COLO668 (cell line): ENCODE measurements around the gene YKT6.

ENCODE experiments used
- DNase-seq: peaks from one replicate; lab custom pipeline; 2025; ENCODE audit not compliant: unreplicated experiment; lab: John Stamatoyannopoulos, UW

YKT6 gene

GRCh38 chr7:44231088-44231487 is 30.3 kb downstream of the YKT6 start:
- DNase-seq, result no peak

- DNase-seq, result no peak
Observed at GRCh38 chr7:44232396-44232795, 31.6 kb downstream of the YKT6 start.

GRCh38 chr7:44232901-44233715 is 32.3 kb downstream of the YKT6 start:
- DNase-seq, result no peak

- DNase-seq, result no peak
Observed at GRCh38 chr7:44235066-44235465, 34.3 kb downstream of the YKT6 start.

- peak; percentile 72 for DNase-seq
Observed at GRCh38 chr7:44235582-44236332, 35.0 kb downstream of the YKT6 start.

- DNase-seq, result peak; percentile 40
Observed at GRCh38 chr7:44236333-44236728, 35.6 kb downstream of the YKT6 start.

GRCh38 chr7:44237696-44238095 is 36.9 kb downstream of the YKT6 start:
- no peak for DNase-seq

GRCh38 chr7:44238116-44238695 is 37.4 kb downstream of the YKT6 start:
- DNase-seq, result no peak

GRCh38 chr7:44239361-44239760 is 38.6 kb downstream of the YKT6 start:
- DNase-seq, result no peak

GRCh38 chr7:44240376-44240775 is 39.6 kb downstream of the YKT6 start:
- no peak for DNase-seq

- DNase-seq, result peak; percentile 86
Observed at GRCh38 chr7:44240983-44241510, 40.3 kb downstream of the YKT6 start.

- DNase-seq, result no peak
Observed at GRCh38 chr7:44242091-44242490, 41.3 kb downstream of the YKT6 start.

GRCh38 chr7:44244282-44244681 is 43.5 kb downstream of the YKT6 start:
- peak; percentile 71 for DNase-seq

GRCh38 chr7:44246396-44247113 is 45.8 kb downstream of the YKT6 start:
- DNase-seq, result no peak

- peak; percentile 35 for DNase-seq
Observed at GRCh38 chr7:44247868-44248651, 47.3 kb downstream of the YKT6 start.

- no peak for DNase-seq
Observed at GRCh38 chr7:44249639-44250234, 49.0 kb downstream of the YKT6 start.

- no peak for DNase-seq
Observed at GRCh38 chr7:44251269-44251668, 50.5 kb downstream of the YKT6 start.

GRCh38 chr7:44251881-44252280 is 51.1 kb downstream of the YKT6 start:
- no peak for DNase-seq

GRCh38 chr7:44256459-44256858 is 55.7 kb downstream of the YKT6 start:
- DNase-seq, result no peak

GRCh38 chr7:44257213-44257612 is 56.4 kb downstream of the YKT6 start:
- no peak for DNase-seq
